ENCODE results near the gene CARMIL3.

The CARMIL3 gene

GRCh38 chr14:24077086-24077485 is 25.3 kb downstream of the CARMIL3 start:
- no peak for DNase-seq

DNA sequence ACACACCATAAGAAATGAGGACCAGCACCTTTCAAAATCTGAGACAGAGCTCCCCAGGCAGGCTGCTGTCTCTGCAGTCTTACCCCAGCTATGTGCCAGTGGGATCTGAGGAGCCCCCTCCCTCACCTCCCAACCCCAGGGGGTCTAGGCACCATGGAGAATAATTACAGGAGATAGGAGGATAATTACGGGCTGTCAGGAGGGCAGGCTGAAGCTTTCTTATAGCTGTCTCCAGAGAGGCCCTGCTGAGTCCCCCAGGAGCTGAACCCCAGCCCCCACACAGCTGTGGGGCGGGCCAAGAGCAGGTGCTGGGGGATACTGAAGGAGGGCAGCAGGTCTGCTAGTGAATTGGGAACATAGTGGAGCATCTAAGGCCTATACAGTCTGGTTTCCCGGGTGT is 26.3 kb downstream of the CARMIL3 start:
- DNase-seq, result no peak

DNA sequence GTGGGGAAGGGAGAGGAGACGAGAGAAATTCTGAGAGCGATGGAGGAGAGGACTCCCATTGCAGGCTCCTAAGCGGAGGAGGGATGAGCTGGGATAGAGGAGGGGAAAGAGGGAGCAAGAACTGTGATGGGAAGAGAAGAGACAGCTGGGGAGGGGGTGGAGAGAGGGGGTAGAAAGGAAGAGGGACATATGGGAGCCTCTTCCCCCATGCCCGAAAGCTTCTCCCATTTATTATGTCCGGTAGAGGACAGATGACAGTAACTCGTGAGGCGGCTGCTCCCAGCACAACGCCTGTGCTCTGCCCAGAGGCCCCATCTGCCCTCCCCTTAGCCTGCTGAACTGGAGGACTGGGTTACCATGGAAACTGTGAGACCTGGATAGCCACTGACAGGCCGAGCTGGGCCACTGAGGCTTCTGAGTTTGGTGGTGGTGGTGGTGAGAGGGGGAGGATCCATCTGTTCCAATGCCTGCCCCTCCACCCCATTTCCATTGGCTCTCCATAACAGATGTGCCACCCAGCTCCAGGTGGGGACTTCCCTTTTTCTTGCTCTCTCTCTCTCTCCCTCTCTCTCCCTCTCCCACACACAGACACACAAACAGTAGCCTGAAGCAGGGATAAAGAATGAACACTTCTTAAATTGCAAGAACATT is 27.8 kb downstream of the CARMIL3 start:
- DNase-seq, result no peak

GRCh38 chr14:24080142-24080530 is 28.3 kb downstream of the CARMIL3 start:
- DNase-seq, result no peak

- peak; percentile 49 to 65 (median 52) for DNase-seq
These were observed 29.3 kb downstream of the CARMIL3 start for GRCh38 chr14:24080888-24081738.

DNA sequence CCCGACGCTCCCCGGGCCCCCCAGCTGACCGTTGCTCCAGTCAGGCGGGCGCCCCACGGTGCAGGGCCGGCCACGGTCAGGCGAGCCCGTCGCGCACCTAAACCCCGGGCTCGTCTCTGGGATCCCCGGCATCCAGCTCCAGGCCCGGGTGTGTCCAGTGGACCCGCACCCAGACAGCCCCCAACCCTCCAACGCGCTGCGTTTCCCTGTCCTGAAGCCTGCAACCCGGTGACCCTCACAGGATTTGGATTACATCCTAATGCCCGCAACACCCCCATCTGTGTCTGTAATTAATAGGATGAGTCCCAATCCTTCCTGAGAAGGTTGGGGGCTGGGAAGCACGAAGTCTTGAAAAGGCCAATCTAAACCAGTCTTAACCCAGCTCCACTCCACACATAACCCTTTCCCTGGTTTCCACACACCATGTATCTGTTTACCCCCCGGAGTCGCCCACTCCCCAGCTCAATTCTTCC is 30.0 kb downstream of the CARMIL3 start:
- DNase-seq, result no peak

- DNase-seq, result no peak
These were observed 30.7 kb downstream of the CARMIL3 start for GRCh38 chr14:24082411-24083080.

GRCh38 chr14:24083462-24083861 is 31.7 kb downstream of the CARMIL3 start:
- DNase-seq, result no peak

GRCh38 chr14:24084440-24084839 is 32.6 kb downstream of the CARMIL3 start:
- DNase-seq, result no peak

GRCh38 chr14:24085215-24085614 is 33.4 kb downstream of the CARMIL3 start:
- DNase-seq, result no peak

- DNase-seq, result no peak
These were observed 34.6 kb downstream of the CARMIL3 start for GRCh38 chr14:24086193-24086955.

- DNase-seq, result no peak
These were observed 35.2 kb downstream of the CARMIL3 start for GRCh38 chr14:24087004-24087403.

GRCh38 chr14:24088095-24088494 is 36.3 kb downstream of the CARMIL3 start:
- DNase-seq, result no peak

DNA sequence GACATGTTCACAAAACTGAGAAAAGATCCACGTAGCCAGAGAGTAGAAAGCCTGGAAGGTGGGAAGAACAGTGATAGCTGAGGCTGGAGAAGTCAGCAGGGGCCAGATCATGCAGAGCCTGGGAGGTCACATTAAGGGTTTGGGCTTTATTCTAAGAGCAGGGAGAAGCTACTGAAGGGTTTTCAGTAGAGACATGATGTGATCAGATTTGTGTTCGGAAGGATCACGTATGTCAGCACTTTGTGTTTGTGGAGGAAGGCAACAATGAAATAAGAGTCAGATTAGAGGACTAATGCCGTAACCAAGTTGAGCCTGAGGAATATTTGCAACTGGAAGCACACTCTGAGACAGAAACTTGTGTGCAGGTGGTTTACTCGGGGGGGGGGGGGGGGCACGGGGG is 38.1 kb downstream of the CARMIL3 start:
- DNase-seq, result no peak

DNA sequence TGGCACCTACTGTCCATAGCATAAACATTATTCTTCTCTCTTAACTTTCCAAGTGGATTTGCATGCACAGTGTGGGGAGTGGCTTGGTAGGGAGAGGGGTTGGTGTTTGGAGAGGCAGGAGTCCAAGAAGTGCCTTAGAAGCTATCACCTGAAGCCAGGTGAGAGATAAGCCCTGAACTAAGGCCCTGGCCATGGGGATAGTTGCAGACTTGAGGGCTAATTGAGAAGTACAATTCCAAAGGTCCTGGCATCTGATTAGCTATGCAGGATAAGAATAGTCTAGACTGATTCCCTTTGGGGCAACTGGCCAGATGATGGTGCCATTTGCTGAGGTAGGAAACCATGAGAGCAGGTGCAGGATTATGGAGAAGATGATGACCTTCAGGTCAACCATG is 40.3 kb downstream of the CARMIL3 start:
- no peak for DNase-seq

GRCh38 chr14:24092505-24093206 is 40.8 kb downstream of the CARMIL3 start:
- peak; percentile 88 to 92 (median 91) for DNase-seq

- no peak for DNase-seq
These were observed 41.5 kb downstream of the CARMIL3 start for GRCh38 chr14:24093207-24093900.

- DNase-seq, result peak; percentile 93 to 97 (median 96)
These were observed 42.4 kb downstream of the CARMIL3 start, which contains the start of gene PCK2 for GRCh38 chr14:24093901-24094840. PCK2 (plus strand) TSS chr14:24094311; CDS start chr14:24094406, 95 bp downstream.

DNA sequence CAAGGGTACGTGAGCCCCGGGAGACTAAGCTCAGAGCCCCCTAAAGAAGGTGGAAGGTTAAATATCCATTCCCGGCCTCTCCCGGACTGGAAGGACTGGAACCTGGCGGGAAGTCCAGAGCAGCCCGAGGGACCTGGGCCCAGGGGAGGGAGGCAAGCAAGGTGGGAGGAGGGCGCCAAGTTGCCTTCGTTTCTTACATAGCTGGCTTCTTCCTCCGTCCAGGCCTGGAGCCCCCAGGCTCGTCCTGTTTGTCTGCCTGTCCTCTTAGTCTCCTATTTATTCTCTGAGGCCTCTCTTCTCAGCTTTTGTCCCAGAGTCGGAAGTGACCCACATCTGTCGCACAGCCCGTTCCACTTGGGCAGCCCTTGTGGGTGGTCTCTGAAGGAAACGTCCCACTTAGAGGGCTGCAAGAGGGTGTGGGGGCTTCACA is 43.0 kb downstream of the CARMIL3 start:
- peak in 1 of 3 donors; percentile 32 for DNase-seq
